Parathyroid adenoma (tissue), 2 donors: Measurements from ENCODE around the gene MKLN1.
"Not testable (repeated sequence)": the region's sequence is repeated elsewhere in the genome, so short reads cannot be mapped to it uniquely, and the experiment has no call there.

ENCODE experiments used
- H2AFZ ChIP-seq: fragments of 300-600 bp; sonication (generic); one replicate; pipeline ENCODE4 v1.7.0; 2017; ENCODE audit warnings: antibody characterized with exemption, mild to moderate bottlenecking
- H3K27ac ChIP-seq: fragments of 300-600 bp; sonication (generic); one replicate; pipeline ENCODE4 v1.7.0; 2017
- H3K27me3 ChIP-seq: fragments of 300-600 bp; sonication (generic); one replicate; pipeline ENCODE4 v1.7.0; 2017; ENCODE audit warnings: low read length; ENCODE audit not compliant: control insufficient read depth, insufficient read depth
- H3K36me3 ChIP-seq: fragments of 300-600 bp; sonication (generic); one replicate; pipeline ENCODE4 v1.7.0; 2017; ENCODE audit warnings: low read length; ENCODE audit not compliant: control insufficient read depth, insufficient read depth
- H3K4me1 ChIP-seq: fragments of 300-600 bp; sonication (generic); one replicate; pipeline ENCODE4 v1.7.0; 2017; ENCODE audit warnings: control low read depth
- H3K4me2 ChIP-seq: fragments of 300-600 bp; sonication (generic); one replicate; pipeline ENCODE4 v1.7.0; 2017; ENCODE audit warnings: low read length
- H3K4me3 ChIP-seq: fragments of 300-600 bp; sonication (generic); one replicate; pipeline ENCODE4 v1.7.0; 2017; ENCODE audit warnings: low read depth, low read length
- H3K79me2 ChIP-seq: fragments of 300-600 bp; sonication (generic); one replicate; pipeline ENCODE4 v1.7.0; 2017; ENCODE audit warnings: control low read depth
- H3K9ac ChIP-seq: fragments of 300-600 bp; sonication (generic); one replicate; pipeline ENCODE4 v1.7.0; 2017; ENCODE audit warnings: mild to moderate bottlenecking
- H3K9me3 ChIP-seq: fragments of 300-600 bp; sonication (generic); one replicate; pipeline ENCODE4 v1.7.0; 2017; ENCODE audit warnings: low read length; ENCODE audit not compliant: control insufficient read depth
- CTCF ChIP-seq: fragments of 300-600 bp; sonication (generic); IDR thresholded peaks from one replicate; pipeline ENCODE4 v1.7.0; 2017; ENCODE audit warnings: antibody characterized with exemption, mild to moderate bottlenecking
- donor health status: primary hyperparathyroidism.

MKLN1 gene

GRCh38 chr7:131424219-131424822 is 96.6 kb downstream of the MKLN1 start:
- Histone ChIP-seq H3K4me1 (no peaks in the 10 kb centered on the region), H3K79me2 (peaks cover 9% of the 10 kb centered on the region), H3K9me3 (no peaks in the 10 kb centered on the region), H2AFZ (no peak overlapping the region), H3K27me3 (no peaks in the 10 kb centered on the region), H3K27ac (no peak overlapping the region), H3K36me3 (no peaks in the 10 kb centered on the region), H3K4me2 (no peak overlapping the region), H3K9ac (no peak overlapping the region), H3K4me3 (no peak overlapping the region)
- peak; percentile 53 for TF ChIP-seq CTCF

GRCh38 chr7:131425992-131426391 is 98.3 kb downstream of the MKLN1 start:
- Histone ChIP-seq H3K27me3 (no peaks in the 10 kb centered on the region), H3K27ac (no peak overlapping the region), H3K9me3 (no peaks in the 10 kb centered on the region), H3K79me2 (peaks cover 12% of the 10 kb centered on the region), H3K4me2 (no peak overlapping the region), H3K9ac (no peak overlapping the region), H3K36me3 (no peaks in the 10 kb centered on the region), H3K4me3 (no peak overlapping the region), H2AFZ (no peak overlapping the region), H3K4me1 (no peaks in the 10 kb centered on the region)
- TF ChIP-seq CTCF = no peak

- H3K79me2 ChIP-seq = peaks cover 10% of the 10 kb centered on the region
- not testable (repeated sequence) for H3K4me1 ChIP-seq, H3K4me3 ChIP-seq, H3K9me3 ChIP-seq, H3K27ac ChIP-seq, H3K36me3 ChIP-seq, H3K4me2 ChIP-seq, H3K9ac ChIP-seq, H3K27me3 ChIP-seq, H2AFZ ChIP-seq
Observed at GRCh38 chr7:131430826-131431225, 103.2 kb downstream of the MKLN1 start.

GRCh38 chr7:131431289-131431688 is 103.6 kb downstream of the MKLN1 start:
- Histone ChIP-seq H3K27me3 (no peaks in the 10 kb centered on the region), H3K4me3 (no peak overlapping the region), H3K36me3 (no peaks in the 10 kb centered on the region), H3K9ac (no peak overlapping the region), H3K27ac (no peak overlapping the region), H3K4me2 (no peak overlapping the region), H3K79me2 (peaks cover 10% of the 10 kb centered on the region), H2AFZ (no peak overlapping the region), H3K4me1 (no peaks in the 10 kb centered on the region), H3K9me3 (no peaks in the 10 kb centered on the region)
- no peak for TF ChIP-seq CTCF

GRCh38 chr7:131431756-131432155 is 104.1 kb downstream of the MKLN1 start:
- Histone ChIP-seq H3K9me3 (no peaks in the 10 kb centered on the region), H3K27me3 (no peaks in the 10 kb centered on the region), H2AFZ (no peak overlapping the region), H3K79me2 (peaks cover 10% of the 10 kb centered on the region), H3K27ac (no peak overlapping the region), H3K4me3 (no peak overlapping the region), H3K4me2 (no peak overlapping the region), H3K4me1 (no peaks in the 10 kb centered on the region), H3K9ac (no peak overlapping the region), H3K36me3 (no peaks in the 10 kb centered on the region)
- no peak for TF ChIP-seq CTCF
